Ureter (tissue), 1 donor: ENCODE data around the gene LARGE2. TPM values are rescaled to one million over a fixed set of nuclear protein-coding genes. Genes with fewer than 3 reads are reported as not detected.
"Not testable (repeated sequence)": the region's sequence is repeated elsewhere in the genome, so short reads cannot be mapped to it uniquely, and the experiment has no call there.

Experiments
- DNase-seq: peaks from one replicate; pipeline ENCODE4 v3.0.0-alpha.2; 2020; ENCODE audit warnings: low spot score
- total RNA-seq: library from RNA; stranded (reverse); gene quantifications from one replicate; pipeline ENCODE4 v1.2.4, GENCODE V29; 2023
- donor health status: DM: yes; HTN: yes; CAD: no.

The LARGE2 gene
- total RNA-seq, 1 donor from 2014 or later, result 18.0 TPM

- no peak for DNase-seq
Observed at GRCh38 chr11:45896422-45896984, 26.0 kb upstream of the LARGE2 start.

DNA sequence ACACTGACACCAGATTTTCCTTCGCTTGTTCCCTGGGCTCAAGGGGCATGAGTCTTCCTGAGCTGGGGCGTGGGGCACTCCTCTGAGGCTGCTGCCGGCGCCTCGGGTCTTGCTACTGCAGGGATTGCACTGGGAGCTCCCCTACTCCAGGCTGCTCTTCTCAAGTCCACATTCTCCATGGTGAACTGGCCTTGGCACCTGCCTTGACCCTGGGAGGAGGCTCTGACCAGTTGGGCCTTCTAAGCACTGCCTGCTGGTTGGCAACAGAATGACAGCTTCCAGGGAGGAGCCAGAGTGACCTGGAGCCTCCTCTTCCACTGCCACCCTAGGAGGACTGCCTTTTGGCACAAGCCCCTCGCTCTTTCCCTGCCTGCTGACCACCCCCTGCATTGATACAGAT lies 24.9 kb upstream of the LARGE2 start:
- no peak for DNase-seq

GRCh38 chr11:45899086-45899447 lies 23.4 kb upstream of the LARGE2 start:
- DNase-seq, result no peak

GRCh38 chr11:45899448-45900174 lies 22.8 kb upstream of the LARGE2 start:
- peak; percentile 84 for DNase-seq

DNA sequence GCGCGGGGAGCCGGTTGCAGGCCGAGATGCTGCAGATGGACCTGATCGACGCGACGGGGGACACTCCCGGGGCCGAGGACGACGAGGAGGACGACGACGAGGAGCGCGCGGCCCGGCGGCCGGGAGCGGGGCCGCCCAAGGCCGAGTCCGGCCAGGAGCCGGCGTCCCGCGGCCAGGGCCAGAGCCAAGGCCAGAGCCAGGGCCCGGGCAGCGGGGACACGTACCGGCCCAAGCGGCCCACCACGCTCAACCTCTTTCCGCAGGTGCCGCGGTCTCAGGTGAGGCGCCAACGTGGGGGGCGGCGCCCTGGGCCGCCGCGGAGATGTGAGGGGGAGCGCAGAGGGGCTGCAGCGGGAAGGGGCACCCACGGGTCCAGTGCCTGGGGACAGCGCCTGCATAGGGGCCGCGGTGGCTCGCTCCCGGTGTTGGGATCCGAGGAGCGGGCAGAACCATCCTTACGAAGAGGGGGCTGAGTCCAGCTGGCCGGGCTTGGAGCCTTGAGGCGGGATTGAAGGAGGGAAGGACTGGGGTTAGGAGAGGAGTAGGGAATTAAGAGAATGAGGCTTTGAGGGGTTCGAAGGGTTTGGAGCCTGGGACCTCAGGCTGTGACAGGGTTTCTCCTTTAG lies 22.2 kb upstream of the LARGE2 start:
- not testable (repeated sequence) for DNase-seq

DNA sequence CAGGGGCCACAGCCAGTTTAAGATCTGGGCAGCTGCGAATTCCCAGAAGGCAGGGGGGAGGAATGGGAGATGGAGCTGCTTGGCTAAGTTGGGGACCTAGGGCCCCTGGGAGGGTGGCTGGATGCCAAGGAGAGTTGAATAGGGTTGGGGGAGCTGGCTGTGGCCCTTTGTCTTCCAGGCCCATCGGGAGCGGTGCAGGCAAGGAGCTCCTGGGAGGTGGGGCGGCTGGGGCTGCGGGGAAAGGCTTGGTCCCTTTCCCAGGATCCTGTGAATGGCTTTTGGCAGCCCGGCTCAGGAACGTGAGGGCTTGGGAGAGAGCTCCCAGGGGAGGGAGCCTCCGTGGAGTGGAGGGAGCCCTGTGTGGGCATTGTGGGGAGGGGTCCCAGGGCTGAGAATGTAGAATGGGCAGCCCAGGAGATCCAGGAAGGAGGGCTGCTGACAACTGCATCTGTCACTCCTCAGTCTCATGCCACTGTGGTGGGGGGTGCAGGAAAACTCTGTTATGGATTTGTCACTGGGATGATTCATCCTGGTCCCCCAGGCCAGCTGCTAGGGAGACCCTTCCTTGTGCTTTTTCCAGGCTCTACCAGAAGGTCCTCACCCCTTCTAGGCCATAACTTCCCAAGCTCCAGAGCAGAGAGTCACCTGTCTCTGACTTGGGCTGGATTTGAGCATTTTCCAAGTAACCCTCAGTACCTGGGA lies 21.4 kb upstream of the LARGE2 start:
- no peak for DNase-seq

GRCh38 chr11:45901626-45902025 lies 20.8 kb upstream of the LARGE2 start:
- DNase-seq, result no peak

GRCh38 chr11:45902452-45903380 lies 19.7 kb upstream of the LARGE2 start:
- DNase-seq, result no peak

DNA sequence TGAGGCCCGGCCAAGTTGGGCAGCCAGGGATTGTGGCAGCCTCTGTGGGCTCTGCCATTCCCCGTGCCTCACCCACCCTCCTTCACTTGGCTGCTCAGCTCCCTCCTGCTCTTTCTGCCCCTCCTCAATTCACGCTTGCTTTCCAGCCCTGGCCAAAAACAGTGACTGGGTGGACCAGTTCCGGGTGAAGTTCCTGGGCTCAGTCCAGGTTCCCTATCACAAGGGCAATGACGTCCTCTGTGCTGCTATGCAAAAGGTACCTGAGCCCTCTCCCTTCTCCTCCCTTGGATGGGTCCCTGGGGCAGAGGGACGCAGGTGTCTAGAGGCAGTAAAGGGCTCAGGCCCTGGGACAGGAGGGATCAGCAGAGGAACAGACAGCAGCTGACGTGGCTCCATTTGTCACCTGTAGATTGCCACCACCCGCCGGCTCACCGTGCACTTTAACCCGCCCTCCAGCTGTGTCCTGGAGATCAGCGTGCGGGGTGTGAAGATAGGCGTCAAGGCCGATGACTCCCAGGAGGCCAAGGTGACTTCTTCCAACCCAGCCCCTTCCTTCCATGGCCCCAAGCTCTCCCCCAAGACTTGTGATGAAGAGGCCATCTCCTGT lies 18.0 kb upstream of the LARGE2 start:
- DNase-seq, result no peak

DNA sequence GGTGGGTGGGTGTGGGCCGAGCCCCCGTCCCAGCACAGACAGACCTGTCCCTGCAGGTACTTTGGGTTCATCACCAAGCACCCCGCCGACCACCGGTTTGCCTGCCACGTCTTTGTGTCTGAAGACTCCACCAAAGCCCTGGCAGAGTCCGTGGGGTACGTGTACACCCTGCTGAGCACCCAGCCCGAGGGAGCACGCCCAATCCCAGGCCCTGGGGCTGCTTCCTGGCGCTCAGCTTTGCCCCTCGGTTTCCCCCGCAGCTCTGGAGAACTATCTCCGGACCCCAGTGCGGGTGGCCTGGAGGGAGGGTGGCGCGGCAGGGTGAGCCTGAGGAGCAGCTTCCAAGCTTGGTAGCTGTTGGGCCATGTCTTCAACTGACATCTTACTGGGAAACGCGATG lies 17.4 kb upstream of the LARGE2 start:
- DNase-seq, result no peak

GRCh38 chr11:45905576-45905975 lies 16.9 kb upstream of the LARGE2 start:
- not testable (repeated sequence) for DNase-seq

DNA sequence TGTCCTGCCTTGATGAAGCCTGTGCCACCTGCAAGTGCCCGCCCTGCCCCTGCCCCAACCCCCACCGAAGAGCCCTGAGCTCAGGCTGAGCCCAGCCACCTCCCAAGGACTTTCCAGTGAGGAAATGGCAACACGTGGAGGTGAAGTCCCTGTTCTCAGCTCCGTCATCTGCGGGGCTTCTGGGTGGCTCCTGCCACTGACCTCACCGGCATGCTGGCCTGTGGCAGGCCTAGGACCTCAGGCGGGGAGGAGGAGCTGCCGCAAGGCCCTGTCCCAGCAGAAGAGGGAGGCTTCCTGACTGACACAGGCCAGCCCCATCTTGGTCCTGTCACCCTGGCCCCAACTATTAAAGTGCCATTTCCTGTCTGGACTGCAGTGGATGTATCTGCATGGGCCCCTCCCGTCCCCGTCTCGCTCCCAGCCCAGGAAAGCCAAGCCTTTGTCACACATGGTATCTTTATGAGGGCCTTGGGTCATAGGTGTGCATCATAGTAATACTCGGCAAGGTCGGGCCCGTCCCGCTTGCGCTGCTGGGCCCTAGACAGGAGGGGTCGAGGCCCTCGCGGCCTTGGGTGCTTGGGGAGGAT lies 16.3 kb upstream of the LARGE2 start:
- no peak for DNase-seq

GRCh38 chr11:45906965-45907611 lies 15.4 kb upstream of the LARGE2 start, which contains the start of gene FREY1:
FREY1 (minus strand) TSS chr11:45907271; CDS start chr11:45907245, 26 bp downstream.
- DNase-seq, result no peak

- no peak for DNase-seq
Observed at GRCh38 chr11:45907911-45908370, 14.5 kb upstream of the LARGE2 start.

- DNase-seq, result no peak
Observed at GRCh38 chr11:45909594-45910475, 12.6 kb upstream of the LARGE2 start.

GRCh38 chr11:45910623-45911022 lies 11.8 kb upstream of the LARGE2 start:
- no peak for DNase-seq

DNA sequence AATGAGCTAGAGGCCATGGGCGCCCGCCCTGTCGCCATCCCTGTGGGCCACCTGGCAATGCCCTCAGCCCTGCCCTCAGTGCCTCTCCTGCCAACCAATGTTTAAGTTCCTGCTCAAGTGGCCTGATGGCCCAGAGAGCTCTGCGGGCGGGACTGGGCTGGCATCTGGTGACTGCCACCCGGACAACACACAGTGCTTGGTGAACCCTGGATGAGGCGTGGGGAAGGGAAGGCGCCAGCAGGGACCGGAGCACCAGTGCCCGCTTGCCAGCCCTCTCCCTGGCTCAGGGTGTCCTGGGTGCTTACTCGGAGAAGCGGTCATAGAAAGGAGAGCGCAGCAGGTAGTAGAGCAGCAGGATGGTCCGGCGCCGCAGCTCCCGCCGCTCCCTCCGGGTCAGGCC lies 8.9 kb upstream of the LARGE2 start:
- no peak for DNase-seq

GRCh38 chr11:45913942-45914635 lies 8.4 kb upstream of the LARGE2 start:
- DNase-seq, result no peak
